Smooth muscle cell of the brain vasculature (primary cell): ENCODE data around the gene PRTG.
"Not testable (repeated sequence)": the region's sequence is repeated elsewhere in the genome, so short reads cannot be mapped to it uniquely, and the experiment has no call there.

Experiments
- DNase-seq: peaks from one replicate; pipeline ENCODE4 v3.0.0-alpha.2; 2012; ENCODE audit warnings: low read depth, low spot score

Gene PRTG

GRCh38 chr15:55703873-55704301, 39.1 kb downstream of the PRTG start:
- no peak for DNase-seq

- no peak for DNase-seq
Observed at GRCh38 chr15:55700876-55701275, 42.1 kb downstream of the PRTG start.

GRCh38 chr15:55698653-55699052, 44.3 kb downstream of the PRTG start:
- DNase-seq: no peak

GRCh38 chr15:55696221-55696620, 46.7 kb downstream of the PRTG start:
- no peak for DNase-seq

GRCh38 chr15:55695432-55695831, 47.5 kb downstream of the PRTG start:
- DNase-seq: no peak

DNA sequence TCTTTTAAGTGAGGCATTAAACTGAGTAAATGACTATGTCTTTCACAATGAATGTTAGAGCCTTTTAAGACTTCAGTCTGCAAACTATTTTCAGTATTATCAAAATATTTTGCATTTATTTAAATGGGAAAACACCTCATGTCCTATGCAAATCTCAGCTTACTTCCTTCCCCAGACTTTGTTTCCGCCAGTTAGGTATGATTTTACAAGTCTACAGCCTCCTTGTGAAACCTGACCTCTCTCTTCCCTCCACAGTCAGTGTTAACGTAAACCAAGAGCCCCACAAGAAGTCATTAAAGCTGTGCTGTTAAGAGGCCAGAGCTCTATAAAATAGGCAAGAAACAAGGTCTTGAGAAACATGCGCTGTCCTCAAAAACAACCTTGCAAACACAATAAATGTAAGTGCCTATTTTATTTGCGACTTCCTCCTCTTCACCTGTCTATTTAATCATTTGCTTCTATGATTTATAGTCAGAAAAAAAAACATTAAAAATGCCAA, 48.3 kb downstream of the PRTG start:
- DNase-seq: peak; percentile 17

DNA sequence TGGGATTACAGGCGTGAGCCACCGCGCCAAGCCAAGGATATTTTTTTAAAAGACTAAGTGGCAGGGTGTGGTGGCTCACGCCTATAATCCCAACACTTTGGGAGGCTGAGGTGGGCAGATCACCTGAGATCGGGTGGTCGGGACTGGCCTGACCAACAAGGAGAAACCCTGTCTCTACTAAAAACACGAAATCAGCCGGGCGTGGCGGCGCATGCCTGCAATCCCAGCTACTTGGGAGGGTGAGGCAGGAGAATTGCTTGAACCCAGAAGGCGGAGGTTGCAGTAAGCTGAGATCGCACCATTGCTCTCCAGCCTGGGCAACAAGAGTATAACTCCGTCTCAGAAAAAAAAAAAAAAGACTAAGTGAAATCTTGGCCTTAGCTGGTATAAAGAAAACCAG, 49.8 kb downstream of the PRTG start:
- DNase-seq: not testable (repeated sequence)

GRCh38 chr15:55687792-55688191, 55.2 kb downstream of the PRTG start:
- DNase-seq: no peak

GRCh38 chr15:55685286-55685685, 57.7 kb downstream of the PRTG start:
- no peak for DNase-seq

DNA sequence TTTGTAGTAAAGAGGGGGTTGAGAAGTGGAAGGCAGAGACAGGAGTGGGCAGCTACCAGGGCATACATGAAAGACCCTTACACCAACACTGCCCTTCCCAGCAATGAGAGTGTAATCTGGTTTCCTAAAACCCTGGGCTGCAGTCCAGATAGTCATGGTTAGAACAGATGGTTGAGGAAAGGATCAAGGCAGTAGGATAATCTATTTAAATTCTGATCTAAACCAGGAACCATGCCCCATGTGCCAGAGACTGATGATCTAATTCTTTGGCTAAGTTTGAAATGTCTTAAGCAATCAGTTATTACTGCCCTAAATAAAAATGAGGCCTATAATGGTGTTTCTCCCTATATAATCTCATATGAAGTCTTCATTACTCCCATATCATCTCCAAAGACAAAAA, 59.6 kb downstream of the PRTG start:
- DNase-seq: no peak

DNA sequence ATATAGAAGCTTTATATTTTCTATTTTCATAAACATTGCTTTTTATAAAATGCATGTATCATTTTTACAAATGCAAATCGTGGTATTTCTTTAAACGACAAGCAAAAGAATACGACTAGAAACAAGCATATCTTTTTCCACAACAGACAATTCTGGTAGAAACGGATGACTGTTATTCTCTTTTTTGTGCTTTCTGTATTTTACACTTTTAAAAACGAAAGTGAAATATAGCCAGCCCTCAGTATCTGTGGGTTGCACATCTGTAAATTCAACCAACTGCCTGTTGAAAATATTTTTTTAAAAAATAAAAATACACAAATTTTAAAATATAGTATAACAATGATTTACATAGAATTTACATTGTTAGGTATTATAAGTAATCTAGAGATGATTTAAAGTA, 61.3 kb downstream of the PRTG start:
- DNase-seq: no peak

DNA sequence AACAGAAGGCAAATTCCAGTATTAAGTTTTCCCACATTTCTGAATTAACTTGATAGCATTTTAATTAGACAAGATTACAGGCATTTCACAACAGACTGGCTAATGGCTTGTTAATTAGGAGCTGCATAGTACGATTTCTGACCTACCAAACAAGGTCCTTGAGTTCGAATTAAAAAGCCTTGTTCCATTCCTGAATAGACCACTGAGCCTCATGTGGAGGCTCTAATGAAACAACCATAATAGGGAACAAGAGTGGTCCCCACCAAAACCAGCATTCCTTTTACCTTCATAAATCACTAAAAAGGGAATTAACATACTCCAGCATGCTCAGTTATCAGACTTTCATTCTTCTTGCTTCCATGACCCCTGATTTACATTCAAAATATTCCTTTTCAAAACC, 66.4 kb downstream of the PRTG start:
- DNase-seq: no peak

DNA sequence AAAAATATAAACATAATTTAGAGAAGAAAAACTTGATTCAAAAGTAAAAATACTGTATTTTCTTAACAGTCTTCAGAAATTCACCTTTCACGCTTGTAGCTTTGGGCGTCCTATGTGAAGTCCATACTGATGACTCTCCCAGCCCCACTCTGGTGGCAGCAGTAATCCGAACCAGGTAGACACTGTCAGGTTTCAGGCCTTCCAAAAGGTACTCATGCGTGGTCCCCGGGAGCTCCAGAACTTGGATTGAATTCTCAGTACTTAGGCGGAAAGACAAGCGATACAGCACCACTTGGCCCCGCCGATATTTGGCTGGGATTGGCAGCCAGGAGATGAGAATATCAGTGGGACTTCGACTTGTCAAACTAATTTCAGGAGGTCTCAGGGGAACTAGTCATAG, 69.7 kb downstream of the PRTG start:
- no peak for DNase-seq

DNA sequence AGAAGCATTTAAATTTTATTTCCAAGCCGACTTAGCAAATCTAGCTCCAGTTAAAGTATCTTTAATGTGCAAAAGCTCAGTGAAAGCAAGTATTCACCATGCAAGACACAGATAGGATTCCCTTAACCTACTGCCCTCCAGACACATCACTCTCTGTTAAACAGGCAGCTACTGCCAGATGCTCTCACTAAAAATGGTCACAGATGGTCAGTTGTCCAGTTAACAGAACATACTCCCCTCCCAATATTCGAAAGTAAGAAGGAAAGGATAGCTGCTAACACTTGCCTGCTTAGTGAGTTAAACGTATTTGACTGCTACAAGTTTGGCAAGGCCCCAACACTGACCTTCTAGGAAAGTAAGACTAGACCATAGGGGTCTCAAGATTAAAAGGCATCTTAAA, 73.7 kb downstream of the PRTG start:
- no peak for DNase-seq

DNA sequence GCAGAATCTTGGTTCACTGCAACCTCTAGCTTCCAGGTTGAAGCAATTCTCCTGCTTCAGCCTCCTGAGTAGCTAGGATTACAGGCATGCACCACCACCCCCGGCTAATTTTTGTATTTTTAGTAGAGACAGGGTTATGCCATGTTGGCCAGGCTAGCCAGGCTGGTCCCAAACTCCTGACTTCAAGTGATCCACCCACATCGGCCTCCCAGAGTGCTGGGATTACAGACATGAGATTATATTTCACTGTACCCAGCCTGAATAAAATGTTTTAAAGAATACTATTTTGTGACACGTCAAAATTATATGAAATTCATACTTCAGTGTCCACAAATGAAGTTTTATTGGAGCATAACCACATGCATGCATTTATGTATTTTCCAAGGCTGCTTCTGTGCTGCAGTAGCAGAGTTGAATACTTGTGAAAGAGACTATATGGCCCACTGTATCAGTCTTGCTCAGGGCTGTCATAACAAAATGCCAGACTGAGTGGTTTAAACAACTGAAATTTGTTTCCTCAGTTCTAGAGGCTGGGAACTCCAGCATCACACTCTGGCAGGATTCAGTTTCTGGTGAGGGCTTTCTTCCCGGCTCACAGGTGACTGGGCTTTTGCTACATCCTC, 77.2 kb downstream of the PRTG start:
- no peak for DNase-seq

DNA sequence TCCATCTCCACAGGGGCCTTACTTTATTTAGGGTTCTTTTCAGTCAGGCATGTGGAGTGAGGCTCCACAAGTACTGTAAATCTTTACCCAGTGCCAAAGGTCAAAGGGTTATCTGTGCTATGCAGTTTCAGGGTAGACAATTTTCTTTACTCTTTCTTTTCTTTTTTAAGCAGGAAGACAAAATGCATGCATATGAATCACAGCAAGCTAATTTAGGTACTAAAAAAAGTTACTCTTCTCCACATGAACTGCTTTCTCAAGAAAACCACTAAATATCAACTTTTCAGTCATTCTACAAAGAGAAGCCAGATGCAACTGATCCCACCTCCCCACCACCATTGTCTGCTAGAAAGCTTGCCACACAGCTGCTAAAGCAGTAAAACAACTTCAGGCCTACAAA, 81.5 kb downstream of the PRTG start:
- DNase-seq: no peak

DNA sequence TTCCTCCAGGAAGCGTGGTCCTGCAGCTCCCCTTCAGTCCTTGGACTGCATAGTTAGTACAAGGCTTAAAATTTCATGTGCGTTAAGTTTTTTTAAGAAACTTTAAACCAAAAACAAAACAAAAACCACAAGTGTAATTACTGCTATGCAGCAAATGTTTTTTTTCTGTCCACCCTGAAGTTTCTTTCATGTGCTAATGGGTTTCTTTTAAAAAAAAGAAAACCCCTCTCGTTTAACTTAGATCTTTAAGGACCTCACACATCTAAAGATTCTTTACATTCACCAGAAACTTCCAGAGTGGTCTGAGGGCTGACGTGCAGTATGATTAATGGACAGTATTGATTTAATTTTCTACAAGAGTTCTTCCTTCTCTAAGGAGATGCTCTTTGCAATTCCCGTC, 82.8 kb downstream of the PRTG start:
- no peak for DNase-seq

DNA sequence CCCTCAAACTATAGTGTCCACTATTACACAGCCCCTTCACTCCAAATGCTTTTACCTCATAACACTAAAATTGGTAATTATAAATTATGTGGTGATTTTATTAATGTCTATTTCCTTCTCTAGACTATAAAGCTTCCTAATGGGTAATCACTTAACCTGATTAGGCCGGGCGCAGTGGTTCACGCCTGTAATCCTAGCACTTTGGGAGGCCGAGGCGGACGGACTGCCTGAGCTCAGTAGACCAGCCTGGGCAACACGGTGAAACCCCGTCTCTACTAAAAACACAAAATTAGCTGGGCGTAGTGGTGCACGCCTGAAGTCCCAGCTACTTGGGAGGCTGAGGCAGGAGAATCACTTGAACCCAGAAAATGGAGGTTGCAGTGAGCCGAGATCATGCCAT, 83.5 kb downstream of the PRTG start:
- DNase-seq: no peak

- no peak for DNase-seq
Observed at GRCh38 chr15:55658886-55659285, 84.1 kb downstream of the PRTG start.

- DNase-seq: no peak
Observed at GRCh38 chr15:55654561-55655031, 88.4 kb downstream of the PRTG start.

- no peak for DNase-seq
Observed at GRCh38 chr15:55652909-55653495, 90.0 kb downstream of the PRTG start.

- DNase-seq: no peak
Observed at GRCh38 chr15:55652359-55652758, 90.6 kb downstream of the PRTG start.

- no peak for DNase-seq
Observed at GRCh38 chr15:55649058-55649423, 93.9 kb downstream of the PRTG start.

- no peak for DNase-seq
Observed at GRCh38 chr15:55638764-55639163, 104.2 kb downstream of the PRTG start.
